Measurements from ENCODE around the gene PIGM. TPM values are rescaled to one million over a fixed set of nuclear protein-coding genes. Genes with fewer than 3 reads are reported as not detected.

Gene PIGM
- total and polyA plus RNA-seq, 4 experiments from 2014 or later, result 2.9 to 12.3 (median 7.6) TPM

- Histone ChIP-seq H3K4me3 (ENCODE audit: low read length in 2 of 2) (no peak overlapping the region), H3K27me3 (ENCODE audit: insufficient read depth, low read length) (no peaks in the 10 kb centered on the region), H3K36me3 (ENCODE audit: insufficient read depth, low read length) (no peaks in the 10 kb centered on the region), H3K9me3 (ENCODE audit: control insufficient read depth in 1 of 2, low read length in 2 of 2) (no peaks in the 10 kb centered on the region), H3K27ac (ENCODE audit: low read depth, low read length) (no peak overlapping the region), H3K4me1 (ENCODE audit: insufficient read depth, low read length) (peaks cover 10% of the 10 kb centered on the region)
- Mint-ChIP-seq H3K4me3 (no peak overlapping the region), H3K9me3 (peaks cover 0 to 4% (median 0%) of the 10 kb centered on the region in 8 donors), H3K4me1 (peaks cover 6 to 12% (median 9%) of the 10 kb centered on the region in 4 donors), H3K27ac (no peak overlapping the region), H3K27me3 (peaks cover 13 to 18% of the 10 kb centered on the region in 2 donors), H3K36me3 (no peaks in the 10 kb centered on the region)
- ChIA-PET POLR2A (ENCODE audit: partially characterized antibody) (no interaction called here), CTCF (ENCODE audit: partially characterized antibody) (interaction anchor here (5.1 kb wide), 1 partner anchor 33 kb away, joined by 141 read pairs; the partner anchor contains the start of gene KCNJ9)
- DNase-seq, result no peak
- intact Hi-C loops (cut with micrococcal nuclease), result loop anchor here (5.0 kb wide), 1 partner anchor 329 kb away; no protein-coding TSS in a partner anchor
Measured at GRCh38 chr1:160048335-160048734, 16.5 kb upstream of the PIGM start.

GRCh38 chr1:160047111-160047991 lies 15.6 kb upstream of the PIGM start:
- peaks cover 6 to 12% (median 9%) of the 10 kb centered on the region in 4 donors for H3K4me1 Mint-ChIP-seq
- peaks cover 10% of the 10 kb centered on the region for H3K4me1 ChIP-seq (ENCODE audit: insufficient read depth, low read length)
- no peaks in the 10 kb centered on the region for H3K9me3 ChIP-seq (ENCODE audit: control insufficient read depth in 1 of 2, low read length in 2 of 2)
- DNase-seq, result peak in 1 of 5 donors; percentile 26
- H3K9me3 Mint-ChIP-seq, result peaks cover 0 to 4% (median 0%) of the 10 kb centered on the region in 8 donors
- H3K36me3 ChIP-seq (ENCODE audit: insufficient read depth, low read length), result no peaks in the 10 kb centered on the region
- H3K4me3 Mint-ChIP-seq, result peak overlapping the region; percentile 57 to 79 (median 70)
- intact Hi-C loops (cut with micrococcal nuclease), result loop anchor here (5.0 kb wide), 1 partner anchor 330 kb away; no protein-coding TSS in a partner anchor
- ChIA-PET CTCF (ENCODE audit: partially characterized antibody) (interaction anchor here (0.9 to 5.1 kb wide), 15 partner anchors 10 to 245 kb away, joined by 3 to 141 read pairs (median 7); partner anchors contain the start of genes KCNJ9 and PIGM), POLR2A (ENCODE audit: partially characterized antibody) (interaction anchor here (0.6 to 1.2 kb wide), 2 partner anchors 11 to 51 kb away, joined by 3 to 4 read pairs; partner anchors contain the start of gene IGSF8)
- no peak overlapping the region for H3K4me3 ChIP-seq (ENCODE audit: low read length in 2 of 2)
- no peaks in the 10 kb centered on the region for H3K36me3 Mint-ChIP-seq
- H3K27ac ChIP-seq (ENCODE audit: low read depth, low read length), result no peak overlapping the region
- H3K27me3 ChIP-seq (ENCODE audit: insufficient read depth, low read length), result no peaks in the 10 kb centered on the region
- peaks cover 16 to 21% of the 10 kb centered on the region in 2 donors for H3K27me3 Mint-ChIP-seq
- peak overlapping the region in 1 of 7 donors; percentile 62 for H3K27ac Mint-ChIP-seq

GRCh38 chr1:160046494-160047110 lies 14.8 kb upstream of the PIGM start:
- H3K4me3 ChIP-seq (ENCODE audit: low read length in 2 of 2), result no peak overlapping the region
- intact Hi-C loops (cut with micrococcal nuclease), result loop anchor here (1.0 to 5.0 kb wide), 3 partner anchors 38 to 331 kb away; no protein-coding TSS in a partner anchor
- peaks cover 0 to 4% (median 0%) of the 10 kb centered on the region in 8 donors for H3K9me3 Mint-ChIP-seq
- DNase-seq, result peak; percentile 27 to 48 (median 47)
- no peaks in the 10 kb centered on the region for H3K36me3 Mint-ChIP-seq
- H3K27me3 ChIP-seq (ENCODE audit: insufficient read depth, low read length), result no peaks in the 10 kb centered on the region
- POLR2A ChIA-PET (ENCODE audit: partially characterized antibody), result interaction anchor here (0.6 to 1.9 kb wide), 3 partner anchors 12 to 51 kb away, joined by 3 to 4 read pairs (median 4); partner anchors contain the start of genes IGSF8 and PIGM
- peaks cover 6 to 12% (median 9%) of the 10 kb centered on the region in 4 donors for H3K4me1 Mint-ChIP-seq
- no peaks in the 10 kb centered on the region for H3K36me3 ChIP-seq (ENCODE audit: insufficient read depth, low read length)
- H3K9me3 ChIP-seq (ENCODE audit: control insufficient read depth in 1 of 2, low read length in 2 of 2), result no peaks in the 10 kb centered on the region
- peaks cover 12 to 18% of the 10 kb centered on the region in 2 donors for H3K27me3 Mint-ChIP-seq
- peak overlapping the region in 3 of 7 donors; percentile 31 to 62 (median 62) for H3K27ac Mint-ChIP-seq
- H3K4me3 Mint-ChIP-seq, result peak overlapping the region; percentile 57 to 79 (median 70)
- peaks cover 10% of the 10 kb centered on the region for H3K4me1 ChIP-seq (ENCODE audit: insufficient read depth, low read length)
- CTCF ChIA-PET (ENCODE audit: partially characterized antibody), result interaction anchor here (0.7 to 5.1 kb wide), 23 partner anchors 8 to 333 kb away, joined by 3 to 141 read pairs (median 4); partner anchors contain the start of genes KCNJ10, KCNJ9 and PIGM
- H3K27ac ChIP-seq (ENCODE audit: low read depth, low read length), result no peak overlapping the region

- Mint-ChIP-seq H3K27ac (no peak overlapping the region), H3K9me3 (peaks cover 0 to 2% (median 0%) of the 10 kb centered on the region in 8 donors), H3K36me3 (no peaks in the 10 kb centered on the region), H3K4me1 (peaks cover 6 to 12% (median 9%) of the 10 kb centered on the region in 4 donors), H3K4me3 (no peak overlapping the region), H3K27me3 (peaks cover 13 to 14% of the 10 kb centered on the region in 2 donors)
- H3K27ac ChIP-seq (ENCODE audit: low read depth, low read length), result no peak overlapping the region
- no peak overlapping the region for H3K4me3 ChIP-seq (ENCODE audit: low read length in 2 of 2)
- no peaks in the 10 kb centered on the region for H3K9me3 ChIP-seq (ENCODE audit: control insufficient read depth in 1 of 2, low read length in 2 of 2)
- H3K36me3 ChIP-seq (ENCODE audit: insufficient read depth, low read length), result no peaks in the 10 kb centered on the region
- POLR2A ChIA-PET (ENCODE audit: partially characterized antibody), result interaction anchor here (1.9 kb wide), 1 partner anchor 14 kb away, joined by 4 read pairs; the partner anchor contains the start of gene PIGM
- CTCF ChIA-PET (ENCODE audit: partially characterized antibody), result interaction anchor here (0.7 to 5.1 kb wide), 18 partner anchors 8 to 333 kb away, joined by 3 to 141 read pairs (median 4); partner anchors contain the start of genes KCNJ10, KCNJ9 and PIGM
- H3K27me3 ChIP-seq (ENCODE audit: insufficient read depth, low read length), result no peaks in the 10 kb centered on the region
- intact Hi-C loops (cut with micrococcal nuclease), result loop anchor here (1.0 to 5.0 kb wide), 3 partner anchors 39 to 332 kb away; no protein-coding TSS in a partner anchor
- peaks cover 10% of the 10 kb centered on the region for H3K4me1 ChIP-seq (ENCODE audit: insufficient read depth, low read length)
- DNase-seq, result no peak
Measured at GRCh38 chr1:160045653-160046052, 13.9 kb upstream of the PIGM start.

- POLR2A ChIA-PET (ENCODE audit: partially characterized antibody), result no interaction called here
- Mint-ChIP-seq H3K4me3 (no peak overlapping the region), H3K9me3 (no peaks in the 10 kb centered on the region), H3K27ac (no peak overlapping the region), H3K4me1 (peaks cover 6 to 12% (median 9%) of the 10 kb centered on the region in 4 donors), H3K36me3 (peaks cover 0 to 5% of the 10 kb centered on the region in 2 donors), H3K27me3 (peaks cover 11 to 12% of the 10 kb centered on the region in 2 donors)
- intact Hi-C loops (cut with micrococcal nuclease), result no loop called here
- no peaks in the 10 kb centered on the region for H3K27me3 ChIP-seq (ENCODE audit: insufficient read depth, low read length)
- no peaks in the 10 kb centered on the region for H3K9me3 ChIP-seq (ENCODE audit: control insufficient read depth in 1 of 2, low read length in 2 of 2)
- no peaks in the 10 kb centered on the region for H3K36me3 ChIP-seq (ENCODE audit: insufficient read depth, low read length)
- CTCF ChIA-PET (ENCODE audit: partially characterized antibody), result interaction anchor here (1.9 kb wide), 1 partner anchor 35 kb away, joined by 7 read pairs; no protein-coding TSS in a partner anchor
- H3K27ac ChIP-seq (ENCODE audit: low read depth, low read length), result no peak overlapping the region
- no peak overlapping the region for H3K4me3 ChIP-seq (ENCODE audit: low read length in 2 of 2)
- DNase-seq, result no peak
- H3K4me1 ChIP-seq (ENCODE audit: insufficient read depth, low read length), result peaks cover 10% of the 10 kb centered on the region
Measured at GRCh38 chr1:160043543-160043942, 11.8 kb upstream of the PIGM start.

- Mint-ChIP-seq H3K36me3 (peaks cover 0 to 14% of the 10 kb centered on the region in 2 donors), H3K4me3 (no peak overlapping the region), H3K9me3 (no peaks in the 10 kb centered on the region), H3K27ac (no peak overlapping the region), H3K4me1 (no peaks in the 10 kb centered on the region), H3K27me3 (peaks cover 5 to 6% of the 10 kb centered on the region in 2 donors)
- Histone ChIP-seq H3K36me3 (ENCODE audit: insufficient read depth, low read length) (no peaks in the 10 kb centered on the region), H3K27ac (ENCODE audit: low read depth, low read length) (no peak overlapping the region), H3K9me3 (ENCODE audit: control insufficient read depth in 1 of 2, low read length in 2 of 2) (no peaks in the 10 kb centered on the region), H3K27me3 (ENCODE audit: insufficient read depth, low read length) (no peaks in the 10 kb centered on the region), H3K4me1 (ENCODE audit: insufficient read depth, low read length) (no peaks in the 10 kb centered on the region), H3K4me3 (ENCODE audit: low read length in 2 of 2) (no peak overlapping the region)
- CTCF ChIA-PET (ENCODE audit: partially characterized antibody), result interaction anchor here (1.4 to 2.9 kb wide), 2 partner anchors 11 to 45 kb away, joined by 3 to 15 read pairs; no protein-coding TSS in a partner anchor
- intact Hi-C loops (cut with micrococcal nuclease), result no loop called here
- no peak for DNase-seq
- POLR2A ChIA-PET (ENCODE audit: partially characterized antibody), result interaction anchor here (2.1 kb wide), 1 partner anchor 9 kb away, joined by 8 read pairs; the partner anchor contains the start of gene PIGM
Measured at GRCh38 chr1:160040476-160040875, 8.7 kb upstream of the PIGM start.
